Endothelial cell of umbilical vein (primary cell): ENCODE measurements around the gene ENPP3.

Experiments
- CTCF ChIP-seq, 2 donors: IDR thresholded peaks; 1 replicate in 1 of 2; 2 replicates in 1 of 2; pipeline ENCODE4 v1.5.1; 2011; ENCODE audit warnings: low read length in 2 of 2, mild to moderate bottlenecking in 2 of 2, moderate library complexity in 2 of 2, control low read depth in 1 of 2, inconsistent platforms in 1 of 2, low read depth in 1 of 2; ENCODE audit not compliant: insufficient read depth in 1 of 2; ENCODE audit errors: extremely low read depth in 1 of 2
- EZH2 ChIP-seq: IDR thresholded peaks from 2 replicates; pipeline ENCODE4 v1.6.1; 2012; ENCODE audit warnings: borderline replicate concordance, low read depth, mild to moderate bottlenecking, moderate library complexity, low read length, inconsistent platforms; ENCODE audit not compliant: severe bottlenecking
- FOS ChIP-seq: IDR thresholded peaks from 2 replicates; pipeline ENCODE4 v1.6.1; 2011; ENCODE audit warnings: mild to moderate bottlenecking, low read length, moderate library complexity, borderline replicate concordance; ENCODE audit not compliant: insufficient read depth
- MYC ChIP-seq: IDR thresholded peaks from one replicate; pipeline ENCODE4 v1.6.1; 2011; ENCODE audit warnings: mild to moderate bottlenecking, low read depth, low read length
- POLR2A ChIP-seq: IDR thresholded peaks from 2 replicates; pipeline ENCODE4 v1.6.1; 2012; ENCODE audit warnings: low read depth, mild to moderate bottlenecking, control low read depth, low read length
- POLR2AphosphoS5 ChIP-seq: IDR thresholded peaks from 2 replicates; pipeline ENCODE4 v1.6.1; 2012; ENCODE audit warnings: low read depth, mild to moderate bottlenecking, control low read depth, low read length, moderate library complexity; ENCODE audit not compliant: insufficient read depth

GRCh38 chr6:131744432-131745287, 107.6 kb downstream of the ENPP3 start:
- no peak for TF ChIP-seq POLR2A
- no peak for TF ChIP-seq FOS
- no peak for TF ChIP-seq CTCF (IDR thresholded peaks at IDR 0.05; ENCODE audit: extremely low read depth in 1 of 2, insufficient read depth in 1 of 2, low read depth in 1 of 2, low read length in 2 of 2)
- no peak for TF ChIP-seq MYC
- no peak for TF ChIP-seq POLR2AphosphoS5
- TF ChIP-seq EZH2, result no peak
